Caco-2 (cell line): ENCODE data around the gene RPIA. TPM values are rescaled to one million over a fixed set of nuclear protein-coding genes. Genes with fewer than 3 reads are reported as not detected.

Experiments
- BruUV-seq: library from RNA; stranded (reverse); fragments of 400-500 nt; replicated peaks from 2 replicates; lab custom pipeline; 2021; lab: Mats Ljungman, UMichigan
- CTCF ChIA-PET: fragments of 300-600 bp; sonication (Branson Sonifier 250); formaldehyde crosslinking; loops from one replicate; lab custom pipeline; 2022; ENCODE audit warnings: antibody characterized with exemption; lab: Charles Lee
- POLR2A ChIA-PET: fragments of 300-600 bp; sonication (Branson Sonifier 250); formaldehyde crosslinking; loops from one replicate; lab custom pipeline; 2022; ENCODE audit warnings: antibody characterized with exemption; lab: Charles Lee
- DNase-seq, 2 experiments: peaks; one replicate each; pipeline versions ENCODE4 v3.0.0 to v3.0.0-alpha.2; 2020 to 2022
- H3K27me3 ChIP-seq: replicated peaks from 2 replicates; pipeline ENCODE4 v1.6.0; 2011; ENCODE audit warnings: low read length; ENCODE audit not compliant: control insufficient read depth, insufficient read depth
- H3K36me3 ChIP-seq: 2 replicates; pipeline ENCODE4 v1.5.1; 2011; ENCODE audit warnings: low read length; ENCODE audit not compliant: control insufficient read depth, insufficient read depth
- H3K4me1 ChIP-seq: fragments of 250-450 bp; sonication (Bioruptor Pico); 2 replicates; pipeline ENCODE4 v1.5.1; 2020; ENCODE audit warnings: mild to moderate bottlenecking
- H3K4me3 ChIP-seq: 2 replicates; pipeline ENCODE4 v1.5.1; 2011; ENCODE audit warnings: low read depth, mild to moderate bottlenecking, control low read depth, low read length
- H3K9me3 ChIP-seq: fragments of 250-450 bp; sonication (Bioruptor Pico); 2 replicates; pipeline ENCODE4 v1.5.1; 2020; ENCODE audit warnings: mild to moderate bottlenecking, moderate library complexity
- H3K27ac Mint-ChIP-seq: one replicate; pipeline ENCODE4 v1.8.0; 2022; ENCODE audit warnings: mixed read lengths; ENCODE audit not compliant: unreplicated experiment
- H3K27me3 Mint-ChIP-seq: one replicate; pipeline ENCODE4 v1.8.0; 2022; ENCODE audit warnings: mixed read lengths; ENCODE audit not compliant: insufficient read depth, unreplicated experiment
- H3K36me3 Mint-ChIP-seq: one replicate; pipeline ENCODE4 v1.8.0; 2022; ENCODE audit warnings: mild to moderate bottlenecking, mixed read lengths; ENCODE audit not compliant: insufficient read depth, unreplicated experiment
- H3K4me1 Mint-ChIP-seq: one replicate; pipeline ENCODE4 v1.8.0; 2022; ENCODE audit warnings: low read depth, mixed read lengths; ENCODE audit not compliant: unreplicated experiment
- H3K4me3 Mint-ChIP-seq: one replicate; pipeline ENCODE4 v1.8.0; 2022; ENCODE audit warnings: mild to moderate bottlenecking, moderate library complexity, mixed read lengths; ENCODE audit not compliant: unreplicated experiment
- H3K9me3 Mint-ChIP-seq: one replicate; pipeline ENCODE4 v1.8.0; 2022; ENCODE audit warnings: mixed read lengths; ENCODE audit not compliant: unreplicated experiment
- CTCF ChIP-seq, 2 experiments: fragments of 200-600 bp in 1 of 2; IDR thresholded peaks; 1 replicate in 1 of 2; 2 replicates in 1 of 2; pipeline versions ENCODE4 v1.5.1 to v1.8.0; 2011 to 2022; ENCODE audit warnings: antibody characterized with exemption in 1 of 2, control low read depth in 1 of 2, inconsistent platforms in 1 of 2, low read depth in 1 of 2, low read length in 1 of 2, mild to moderate bottlenecking in 1 of 2, moderate library complexity in 1 of 2; ENCODE audit not compliant: insufficient read depth in 1 of 2, severe bottlenecking in 1 of 2, unreplicated experiment in 1 of 2
- intact Hi-C: fragments of 100-400 bp; cut with micrococcal nuclease; formaldehyde crosslinking; loops from one replicate; pipeline ENCODE4 v1.10.0; 2022; ENCODE audit not compliant: unreplicated experiment
- total RNA-seq: library from RNA; stranded (reverse); gene quantifications from 2 replicates; pipeline ENCODE4 v1.2.3, GENCODE V29; 2022

Gene RPIA
- total RNA-seq, 1 experiment from 2014 or later: 33.7 TPM

DNA sequence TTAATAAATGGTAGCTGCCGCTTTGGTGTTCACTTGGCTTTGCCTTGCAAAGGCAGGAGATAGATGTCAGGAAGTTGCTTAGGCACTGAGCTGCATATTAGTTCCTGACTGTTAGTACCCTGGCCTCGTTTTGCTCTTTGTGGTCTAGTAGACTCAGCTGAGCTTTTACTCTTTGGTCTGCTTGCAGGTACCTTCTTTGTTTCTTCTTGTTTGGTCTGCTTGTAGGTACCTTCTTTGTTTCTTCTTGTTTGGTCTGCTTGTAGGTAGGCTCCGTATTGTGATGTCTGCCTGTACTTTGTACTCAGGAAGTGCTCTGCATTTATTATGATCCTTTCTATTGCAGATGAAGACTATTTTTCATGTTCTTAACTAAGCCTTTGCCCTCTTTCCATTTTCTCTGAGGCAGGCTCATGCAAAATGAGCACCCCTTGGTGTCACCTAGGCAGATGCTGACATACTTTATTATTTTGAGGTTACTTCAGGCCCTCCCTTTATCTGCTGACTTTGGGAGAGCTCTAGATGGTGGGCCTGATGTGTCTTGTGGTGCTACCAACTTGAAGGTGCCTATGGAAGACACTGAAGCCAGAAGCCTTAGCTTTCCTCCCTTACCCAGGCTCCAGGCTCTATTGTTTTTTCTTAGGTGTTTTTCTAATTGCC, 6.0 kb downstream of the RPIA start:
- BruUV-seq: no TSS peak
- Mint-ChIP-seq H3K9me3 (no peaks in the 10 kb centered on the region), H3K36me3 (peaks cover 10% of the 10 kb centered on the region), H3K27ac (peak overlapping the region; percentile 61), H3K4me3 (no peak overlapping the region), H3K4me1 (peaks cover 29% of the 10 kb centered on the region), H3K27me3 (no peaks in the 10 kb centered on the region)
- Histone ChIP-seq H3K4me1 (peaks cover 41% of the 10 kb centered on the region), H3K27me3 (no peaks in the 10 kb centered on the region), H3K4me3 (no peak overlapping the region), H3K9me3 (no peaks in the 10 kb centered on the region), H3K36me3 (0 out of 2 replicates have a peak, but pooled peaks cover 1% of the 10 kb centered on the region)
- DNase-seq: no peak
- no peak for TF ChIP-seq CTCF (IDR thresholded peaks at IDR 0.05; ENCODE audit: insufficient read depth in 1 of 2, low read depth in 1 of 2, low read length in 1 of 2, severe bottlenecking in 1 of 2, unreplicated experiment in 1 of 2)
- POLR2A ChIA-PET: no interaction called here
- CTCF ChIA-PET: no interaction called here
- intact Hi-C loops: no loop called here

GRCh38 chr2:88698027-88698413, 6.5 kb downstream of the RPIA start:
- Histone ChIP-seq H3K36me3 (peaks cover 1% of the 10 kb centered on the region; the same call in 1 of the 2 replicates), H3K4me1 (peaks cover 36% of the 10 kb centered on the region), H3K4me3 (no peak overlapping the region), H3K27me3 (no peaks in the 10 kb centered on the region), H3K9me3 (no peaks in the 10 kb centered on the region)
- H3K4me3 Mint-ChIP-seq: peak overlapping the region; percentile 42
- H3K9me3 Mint-ChIP-seq: no peaks in the 10 kb centered on the region
- no peak for DNase-seq
- no peaks in the 10 kb centered on the region for H3K27me3 Mint-ChIP-seq
- no peak for TF ChIP-seq CTCF (IDR thresholded peaks at IDR 0.05; ENCODE audit: insufficient read depth in 1 of 2, low read depth in 1 of 2, low read length in 1 of 2, severe bottlenecking in 1 of 2, unreplicated experiment in 1 of 2)
- BruUV-seq: no TSS peak
- peak overlapping the region; percentile 61 for H3K27ac Mint-ChIP-seq
- ChIA-PET POLR2A (no interaction called here), CTCF (no interaction called here)
- peaks cover 15% of the 10 kb centered on the region for H3K36me3 Mint-ChIP-seq
- peaks cover 25% of the 10 kb centered on the region for H3K4me1 Mint-ChIP-seq
- intact Hi-C loops: no loop called here

DNA sequence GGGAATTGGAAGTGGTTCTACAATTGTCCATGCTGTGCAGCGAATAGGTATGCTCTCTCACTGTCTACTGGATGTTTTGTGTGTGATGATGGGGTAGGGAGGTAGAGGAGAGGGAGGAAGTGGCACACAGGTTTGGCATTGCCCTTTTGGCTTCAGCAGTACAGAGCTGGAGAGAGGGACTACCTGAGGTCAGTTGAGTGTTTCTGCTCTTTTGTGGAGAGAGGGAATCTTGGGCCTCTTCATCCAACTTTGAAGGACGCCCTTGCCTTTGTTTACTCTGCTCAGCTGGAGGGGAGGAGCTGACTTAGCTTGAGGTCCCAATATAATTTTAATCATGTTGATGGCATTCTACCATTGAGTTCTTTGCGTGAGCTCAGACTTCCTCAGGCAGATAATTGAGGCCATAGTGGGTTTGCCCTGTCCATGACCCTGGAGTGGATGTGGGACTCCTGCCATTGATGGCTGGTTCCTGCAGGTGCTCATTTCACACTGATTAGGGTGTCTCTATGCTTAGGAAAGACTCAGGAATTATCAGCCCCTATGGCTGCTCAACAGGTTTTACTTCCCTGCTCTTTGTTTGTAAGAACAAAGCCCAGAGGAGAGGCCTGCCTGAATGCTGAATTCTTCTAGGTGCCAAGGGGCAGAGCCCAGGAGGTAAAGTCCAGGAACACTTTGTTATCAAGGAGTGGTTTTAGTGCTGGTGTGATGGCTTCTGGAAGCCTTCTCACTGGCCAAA, 7.2 kb downstream of the RPIA start:
- intact Hi-C loops: loop anchor here (1.0 kb wide), 1 partner anchor 14 kb away; no protein-coding TSS in a partner anchor
- no peak for TF ChIP-seq CTCF (IDR thresholded peaks at IDR 0.05; ENCODE audit: insufficient read depth in 1 of 2, low read depth in 1 of 2, low read length in 1 of 2, severe bottlenecking in 1 of 2, unreplicated experiment in 1 of 2)
- peak; percentile 71 to 73 for DNase-seq

More for the DNA sequence above, 7.2 kb downstream of the RPIA start:
- POLR2A ChIA-PET: no interaction called here
- CTCF ChIA-PET: no interaction called here
- H3K27me3 Mint-ChIP-seq: no peaks in the 10 kb centered on the region
- Histone ChIP-seq H3K9me3 (no peaks in the 10 kb centered on the region; the same call in 1 of the 2 replicates), H3K4me1 (peaks cover 35% of the 10 kb centered on the region), H3K27me3 (no peaks in the 10 kb centered on the region), H3K36me3 (peaks cover 1% of the 10 kb centered on the region; the same call in 1 of the 2 replicates), H3K4me3 (no peak overlapping the region)
- BruUV-seq: no TSS peak
- H3K36me3 Mint-ChIP-seq: peaks cover 22% of the 10 kb centered on the region
- peak overlapping the region; percentile 61 for H3K27ac Mint-ChIP-seq
- H3K9me3 Mint-ChIP-seq: peaks cover 1% of the 10 kb centered on the region
- peaks cover 25% of the 10 kb centered on the region for H3K4me1 Mint-ChIP-seq
- peak overlapping the region; percentile 42 for H3K4me3 Mint-ChIP-seq
